Astrocyte (in vitro differentiated cells and primary cell): Measurements from ENCODE around the gene PDZK1. TPM values are rescaled to one million over a fixed set of nuclear protein-coding genes. Genes with fewer than 3 reads are reported as not detected.
A peak's percentile ranks its signal among the peaks of the same experiment; 100 is the strongest.

ENCODE experiments used
- DNase-seq: peaks from one replicate; pipeline ENCODE4 v3.0.0-alpha.2; 2010; ENCODE audit warnings: low read depth
- FAIRE-seq: peaks from 2 replicates; lab custom pipeline; 2011; peaks lifted over from hg19 to GRCh38; lab: Jason Lieb, UNC
- H2AFZ ChIP-seq: 2 replicates; pipeline ENCODE4 v1.6.0; 2012; ENCODE audit warnings: low read depth, low read length, inconsistent platforms
- H3K27ac ChIP-seq: 2 replicates; pipeline ENCODE4 v1.5.1; 2011; ENCODE audit warnings: low read depth, low read length, inconsistent platforms
- H3K27me3 ChIP-seq: 2 replicates; pipeline ENCODE4 v1.6.0; 2011; ENCODE audit warnings: low read length, inconsistent platforms; ENCODE audit not compliant: insufficient read depth
- H3K36me3 ChIP-seq: 2 replicates; pipeline ENCODE4 v1.5.1; 2011; ENCODE audit warnings: low read length, inconsistent platforms; ENCODE audit not compliant: insufficient read depth
- H3K4me1 ChIP-seq: 2 replicates; pipeline ENCODE4 v1.5.1; 2011; ENCODE audit warnings: low read length, inconsistent platforms; ENCODE audit not compliant: insufficient read depth
- H3K4me2 ChIP-seq: 2 replicates; pipeline ENCODE4 v1.6.0; 2012; ENCODE audit warnings: low read length, inconsistent platforms
- H3K4me3 ChIP-seq: 2 replicates; pipeline ENCODE4 v1.5.1; 2011; ENCODE audit warnings: low read depth, mild to moderate bottlenecking, low read length, inconsistent platforms; ENCODE audit not compliant: insufficient read depth
- H3K79me2 ChIP-seq: 2 replicates; pipeline ENCODE4 v1.6.0; 2012; ENCODE audit warnings: mild to moderate bottlenecking, low read length, inconsistent platforms; ENCODE audit not compliant: insufficient read depth
- H3K9ac ChIP-seq: 2 replicates; pipeline ENCODE4 v1.6.0; 2012; ENCODE audit warnings: mild to moderate bottlenecking, low read length, inconsistent platforms
- H3K9me3 ChIP-seq: 2 replicates; pipeline ENCODE4 v1.5.1; 2012; ENCODE audit warnings: low read depth, mild to moderate bottlenecking, low read length, inconsistent platforms; ENCODE audit not compliant: insufficient read depth
- H4K20me1 ChIP-seq: 2 replicates; pipeline ENCODE4 v1.6.0; 2012; ENCODE audit warnings: low read length, inconsistent platforms; ENCODE audit not compliant: insufficient read depth
- H3K27ac Mint-ChIP-seq: one replicate; pipeline ENCODE4 v1.8.0; 2021; ENCODE audit warnings: mild to moderate bottlenecking, mixed read lengths; ENCODE audit not compliant: unreplicated experiment
- H3K27me3 Mint-ChIP-seq: one replicate; pipeline ENCODE4 v1.8.0; 2021; ENCODE audit warnings: low read depth, mixed read lengths; ENCODE audit not compliant: unreplicated experiment
- H3K36me3 Mint-ChIP-seq: one replicate; pipeline ENCODE4 v1.8.0; 2021; ENCODE audit warnings: low read depth, mixed read lengths; ENCODE audit not compliant: unreplicated experiment
- H3K4me1 Mint-ChIP-seq: one replicate; pipeline ENCODE4 v1.8.0; 2021; ENCODE audit warnings: low read depth, mixed read lengths; ENCODE audit not compliant: unreplicated experiment
- H3K4me3 Mint-ChIP-seq: one replicate; pipeline ENCODE4 v1.8.0; 2021; ENCODE audit warnings: mild to moderate bottlenecking, moderate library complexity, mixed read lengths; ENCODE audit not compliant: unreplicated experiment
- H3K9me3 Mint-ChIP-seq: one replicate; pipeline ENCODE4 v1.8.0; 2021; ENCODE audit warnings: mild to moderate bottlenecking, mixed read lengths; ENCODE audit not compliant: unreplicated experiment
- CTCF ChIP-seq: IDR thresholded peaks from 2 replicates; pipeline ENCODE4 v1.5.1; 2011; ENCODE audit warnings: low read depth, mild to moderate bottlenecking, inconsistent platforms, low read length, moderate library complexity; ENCODE audit not compliant: insufficient read depth
- EZH2 ChIP-seq: IDR thresholded peaks from 2 replicates; pipeline ENCODE4 v1.6.1; 2012; ENCODE audit warnings: mild to moderate bottlenecking, low read length, inconsistent platforms; ENCODE audit not compliant: insufficient read depth
- total RNA-seq: library from RNA; stranded (reverse); gene quantifications from 2 replicates; pipeline ENCODE4 v1.2.1, GENCODE V29; 2021

Gene PDZK1
- total RNA-seq, 1 donor from 2014 or later, result 0.68 TPM

GRCh38 chr1:145690587-145691558, 16.3 kb downstream of the PDZK1 start:
- Histone ChIP-seq H3K4me1 (peaks cover 23% of the 10 kb centered on the region), H3K27me3 (no peaks in the 10 kb centered on the region), H4K20me1 (no peaks in the 10 kb centered on the region), H3K4me2 (peak overlapping the region; percentile 60), H3K9me3 (no peaks in the 10 kb centered on the region), H3K9ac (no peak overlapping the region), H3K27ac (peak overlapping the region; percentile 7), H3K4me3 (peak overlapping the region; percentile 14), H3K36me3 (no peaks in the 10 kb centered on the region), H3K79me2 (no peaks in the 10 kb centered on the region), H2AFZ (peak overlapping the region; percentile 38)
- H3K4me3 Mint-ChIP-seq, result no peak overlapping the region
- peaks cover 6% of the 10 kb centered on the region for H3K27me3 Mint-ChIP-seq
- DNase-seq (peak; percentile 76), FAIRE-seq (peak; percentile 50)
- peaks cover 3% of the 10 kb centered on the region for H3K9me3 Mint-ChIP-seq
- H3K36me3 Mint-ChIP-seq, result peaks cover 5% of the 10 kb centered on the region
- peaks cover 16% of the 10 kb centered on the region for H3K4me1 Mint-ChIP-seq
- no peak for TF ChIP-seq CTCF
- H3K27ac Mint-ChIP-seq, result peak overlapping the region; percentile 47

- DNase-seq (no peak), FAIRE-seq (no peak)
- no peaks in the 10 kb centered on the region for H3K27me3 ChIP-seq
- no peak overlapping the region for H2AFZ ChIP-seq
- Mint-ChIP-seq H3K27me3 (no peaks in the 10 kb centered on the region), H3K4me1 (peaks cover 16% of the 10 kb centered on the region), H3K27ac (peak overlapping the region; percentile 28), H3K4me3 (no peak overlapping the region), H3K9me3 (peaks cover 3% of the 10 kb centered on the region), H3K36me3 (peaks cover 5% of the 10 kb centered on the region)
- H3K4me3 ChIP-seq, result no peak overlapping the region
- no peak overlapping the region for H3K27ac ChIP-seq
- no peaks in the 10 kb centered on the region for H4K20me1 ChIP-seq
- H3K9me3 ChIP-seq, result no peaks in the 10 kb centered on the region
- no peak overlapping the region for H3K9ac ChIP-seq
- no peaks in the 10 kb centered on the region for H3K79me2 ChIP-seq
- H3K4me1 ChIP-seq, result peaks cover 23% of the 10 kb centered on the region
- H3K4me2 ChIP-seq, result peak overlapping the region; percentile 60
- TF ChIP-seq CTCF, result no peak
- TF ChIP-seq EZH2, result no peak
- no peaks in the 10 kb centered on the region for H3K36me3 ChIP-seq
Observed at GRCh38 chr1:145689922-145690321, 17.2 kb downstream of the PDZK1 start.

GRCh38 chr1:145688924-145689323, 18.2 kb downstream of the PDZK1 start:
- Mint-ChIP-seq H3K4me1 (peaks cover 16% of the 10 kb centered on the region), H3K9me3 (peaks cover 3% of the 10 kb centered on the region), H3K27ac (no peak overlapping the region), H3K4me3 (no peak overlapping the region), H3K27me3 (no peaks in the 10 kb centered on the region), H3K36me3 (peaks cover 5% of the 10 kb centered on the region)
- no peaks in the 10 kb centered on the region for H3K79me2 ChIP-seq
- no peak overlapping the region for H3K9ac ChIP-seq
- DNase-seq (no peak), FAIRE-seq (no peak)
- H3K36me3 ChIP-seq, result no peaks in the 10 kb centered on the region
- no peak overlapping the region for H3K4me2 ChIP-seq
- H4K20me1 ChIP-seq, result no peaks in the 10 kb centered on the region
- H3K4me3 ChIP-seq, result no peak overlapping the region
- no peaks in the 10 kb centered on the region for H3K27me3 ChIP-seq
- TF ChIP-seq CTCF, result no peak
- no peak for TF ChIP-seq EZH2
- no peak overlapping the region for H3K27ac ChIP-seq
- no peak overlapping the region for H2AFZ ChIP-seq
- H3K4me1 ChIP-seq, result peaks cover 23% of the 10 kb centered on the region
- H3K9me3 ChIP-seq, result no peaks in the 10 kb centered on the region
